HG03354 (cell line): Measurements from ENCODE around the gene RESF1.

ENCODE experiments used
- ATAC-seq: cut with Tn5 transposase; IDR thresholded peaks from one replicate; pipeline ENCODE4 v1.9.1; 2021; ENCODE audit warnings: mild to moderate bottlenecking; ENCODE audit not compliant: unreplicated experiment, poor library complexity, severe bottlenecking

The RESF1 gene

GRCh38 chr12:31959701-31960391 lies 631 bp downstream of the RESF1 start:
- ATAC-seq = peak; percentile 52

- no peak for ATAC-seq
Observed at GRCh38 chr12:31961137-31961536, 1.9 kb downstream of the RESF1 start.

GRCh38 chr12:31962076-31962475 lies 2.9 kb downstream of the RESF1 start:
- no peak for ATAC-seq

GRCh38 chr12:31964280-31964679 lies 5.1 kb downstream of the RESF1 start:
- ATAC-seq = no peak

- no peak for ATAC-seq
Observed at GRCh38 chr12:31965090-31965489, 5.9 kb downstream of the RESF1 start.

- ATAC-seq = no peak
Observed at GRCh38 chr12:31966558-31967205, 7.5 kb downstream of the RESF1 start.

- no peak for ATAC-seq
Observed at GRCh38 chr12:31967539-31967938, 8.3 kb downstream of the RESF1 start.

- no peak for ATAC-seq
Observed at GRCh38 chr12:31970199-31970598, 11.0 kb downstream of the RESF1 start.

- ATAC-seq = no peak
Observed at GRCh38 chr12:31973818-31974217, 14.6 kb downstream of the RESF1 start.

GRCh38 chr12:31974673-31975072 lies 15.5 kb downstream of the RESF1 start:
- no peak for ATAC-seq

GRCh38 chr12:31984806-31985591 lies 25.8 kb downstream of the RESF1 start:
- no peak for ATAC-seq

- no peak for ATAC-seq
Observed at GRCh38 chr12:31985832-31986231, 26.6 kb downstream of the RESF1 start.

- no peak for ATAC-seq
Observed at GRCh38 chr12:31989571-31990362, 30.6 kb downstream of the RESF1 start.

GRCh38 chr12:31991146-31991545 lies 31.9 kb downstream of the RESF1 start:
- no peak for ATAC-seq

GRCh38 chr12:31991815-31992214 lies 32.6 kb downstream of the RESF1 start:
- ATAC-seq = peak; percentile 62

GRCh38 chr12:31999692-32000091 lies 40.5 kb downstream of the RESF1 start:
- no peak for ATAC-seq

- ATAC-seq = no peak
Observed at GRCh38 chr12:32000373-32001005, 41.3 kb downstream of the RESF1 start.

- no peak for ATAC-seq
Observed at GRCh38 chr12:32002848-32003493, 43.8 kb downstream of the RESF1 start.

- no peak for ATAC-seq
Observed at GRCh38 chr12:32003654-32004053, 44.4 kb downstream of the RESF1 start.
